Caco-2 (cell line): ENCODE results near the gene LRP6. TPM values are rescaled to one million over a fixed set of nuclear protein-coding genes. Genes with fewer than 3 reads are reported as not detected.

Experiments used
- BruUV-seq: library from RNA; stranded (reverse); fragments of 400-500 nt; replicated peaks from 2 replicates; lab custom pipeline; 2021; lab: Mats Ljungman, UMichigan
- CTCF ChIA-PET: fragments of 300-600 bp; sonication (Branson Sonifier 250); formaldehyde crosslinking; loops from one replicate; lab custom pipeline; 2022; ENCODE audit warnings: antibody characterized with exemption; lab: Charles Lee
- POLR2A ChIA-PET: fragments of 300-600 bp; sonication (Branson Sonifier 250); formaldehyde crosslinking; loops from one replicate; lab custom pipeline; 2022; ENCODE audit warnings: antibody characterized with exemption; lab: Charles Lee
- DNase-seq, 2 experiments: peaks; one replicate each; pipeline versions ENCODE4 v3.0.0 to v3.0.0-alpha.2; 2020 to 2022
- H3K27me3 ChIP-seq: replicated peaks from 2 replicates; pipeline ENCODE4 v1.6.0; 2011; ENCODE audit warnings: low read length; ENCODE audit not compliant: control insufficient read depth, insufficient read depth
- H3K36me3 ChIP-seq: 2 replicates; pipeline ENCODE4 v1.5.1; 2011; ENCODE audit warnings: low read length; ENCODE audit not compliant: control insufficient read depth, insufficient read depth
- H3K4me1 ChIP-seq: fragments of 250-450 bp; sonication (Bioruptor Pico); 2 replicates; pipeline ENCODE4 v1.5.1; 2020; ENCODE audit warnings: mild to moderate bottlenecking
- H3K4me3 ChIP-seq: 2 replicates; pipeline ENCODE4 v1.5.1; 2011; ENCODE audit warnings: low read depth, mild to moderate bottlenecking, control low read depth, low read length
- H3K9me3 ChIP-seq: fragments of 250-450 bp; sonication (Bioruptor Pico); 2 replicates; pipeline ENCODE4 v1.5.1; 2020; ENCODE audit warnings: mild to moderate bottlenecking, moderate library complexity
- H3K27ac Mint-ChIP-seq: one replicate; pipeline ENCODE4 v1.8.0; 2022; ENCODE audit warnings: mixed read lengths; ENCODE audit not compliant: unreplicated experiment
- H3K27me3 Mint-ChIP-seq: one replicate; pipeline ENCODE4 v1.8.0; 2022; ENCODE audit warnings: mixed read lengths; ENCODE audit not compliant: insufficient read depth, unreplicated experiment
- H3K36me3 Mint-ChIP-seq: one replicate; pipeline ENCODE4 v1.8.0; 2022; ENCODE audit warnings: mild to moderate bottlenecking, mixed read lengths; ENCODE audit not compliant: insufficient read depth, unreplicated experiment
- H3K4me1 Mint-ChIP-seq: one replicate; pipeline ENCODE4 v1.8.0; 2022; ENCODE audit warnings: low read depth, mixed read lengths; ENCODE audit not compliant: unreplicated experiment
- H3K4me3 Mint-ChIP-seq: one replicate; pipeline ENCODE4 v1.8.0; 2022; ENCODE audit warnings: mild to moderate bottlenecking, moderate library complexity, mixed read lengths; ENCODE audit not compliant: unreplicated experiment
- H3K9me3 Mint-ChIP-seq: one replicate; pipeline ENCODE4 v1.8.0; 2022; ENCODE audit warnings: mixed read lengths; ENCODE audit not compliant: unreplicated experiment
- CTCF ChIP-seq, 2 experiments: fragments of 200-600 bp in 1 of 2; IDR thresholded peaks; 1 replicate in 1 of 2; 2 replicates in 1 of 2; pipeline versions ENCODE4 v1.5.1 to v1.8.0; 2011 to 2022; ENCODE audit warnings: antibody characterized with exemption in 1 of 2, control low read depth in 1 of 2, inconsistent platforms in 1 of 2, low read depth in 1 of 2, low read length in 1 of 2, mild to moderate bottlenecking in 1 of 2, moderate library complexity in 1 of 2; ENCODE audit not compliant: insufficient read depth in 1 of 2, severe bottlenecking in 1 of 2, unreplicated experiment in 1 of 2
- intact Hi-C: fragments of 100-400 bp; cut with micrococcal nuclease; formaldehyde crosslinking; loops from one replicate; pipeline ENCODE4 v1.10.0; 2022; ENCODE audit not compliant: unreplicated experiment
- total RNA-seq: library from RNA; stranded (reverse); gene quantifications from 2 replicates; pipeline ENCODE4 v1.2.3, GENCODE V29; 2022

Gene LRP6
- total RNA-seq, 1 experiment from 2014 or later: 72.7 TPM

- H3K27me3 ChIP-seq: no peaks in the 10 kb centered on the region
- no TSS peak for BruUV-seq
- H3K4me3 ChIP-seq: no peak overlapping the region
- no peak for DNase-seq
- intact Hi-C loops: no loop called here
- Mint-ChIP-seq H3K4me3 (no peak overlapping the region), H3K4me1 (peaks cover 59% of the 10 kb centered on the region), H3K27me3 (no peaks in the 10 kb centered on the region), H3K27ac (peak overlapping the region; percentile 57), H3K9me3 (no peaks in the 10 kb centered on the region), H3K36me3 (no peaks in the 10 kb centered on the region)
- TF ChIP-seq CTCF (IDR thresholded peaks at IDR 0.05; ENCODE audit: insufficient read depth in 1 of 2, low read depth in 1 of 2, low read length in 1 of 2, severe bottlenecking in 1 of 2, unreplicated experiment in 1 of 2): no peak
- POLR2A ChIA-PET: no interaction called here
- H3K9me3 ChIP-seq: no peaks in the 10 kb centered on the region
- H3K36me3 ChIP-seq: no peaks in the 10 kb centered on the region
- peaks cover 33% of the 10 kb centered on the region for H3K4me1 ChIP-seq
- CTCF ChIA-PET: no interaction called here
Observed at GRCh38 chr12:12217018-12217359, 49.9 kb downstream of the LRP6 start.

GRCh38 chr12:12216349-12217017, 50.4 kb downstream of the LRP6 start:
- H3K27ac Mint-ChIP-seq: peak overlapping the region; percentile 57
- no peak for DNase-seq
- H3K27me3 Mint-ChIP-seq: no peaks in the 10 kb centered on the region
- ChIA-PET CTCF (no interaction called here), POLR2A (no interaction called here)
- TF ChIP-seq CTCF (IDR thresholded peaks at IDR 0.05; ENCODE audit: insufficient read depth in 1 of 2, low read depth in 1 of 2, low read length in 1 of 2, severe bottlenecking in 1 of 2, unreplicated experiment in 1 of 2): no peak
- no peaks in the 10 kb centered on the region for H3K27me3 ChIP-seq
- H3K9me3 ChIP-seq: no peaks in the 10 kb centered on the region
- H3K4me1 ChIP-seq: peaks cover 28% of the 10 kb centered on the region
- no peaks in the 10 kb centered on the region for H3K9me3 Mint-ChIP-seq
- no peak overlapping the region for H3K4me3 Mint-ChIP-seq
- no TSS peak for BruUV-seq
- intact Hi-C loops: no loop called here
- H3K36me3 Mint-ChIP-seq: no peaks in the 10 kb centered on the region
- H3K36me3 ChIP-seq: no peaks in the 10 kb centered on the region
- no peak overlapping the region for H3K4me3 ChIP-seq
- H3K4me1 Mint-ChIP-seq: peaks cover 56% of the 10 kb centered on the region

- H3K4me3 Mint-ChIP-seq: no peak overlapping the region
- BruUV-seq: no TSS peak
- DNase-seq: no peak
- no peaks in the 10 kb centered on the region for H3K9me3 ChIP-seq
- H3K36me3 ChIP-seq: no peaks in the 10 kb centered on the region
- TF ChIP-seq CTCF (IDR thresholded peaks at IDR 0.05; ENCODE audit: insufficient read depth in 1 of 2, low read depth in 1 of 2, low read length in 1 of 2, severe bottlenecking in 1 of 2, unreplicated experiment in 1 of 2): no peak
- ChIA-PET POLR2A (no interaction called here), CTCF (interaction anchor here (0.6 kb wide), 1 partner anchor 10 kb away, joined by 9 read pairs; no protein-coding TSS in a partner anchor)
- peaks cover 28% of the 10 kb centered on the region for H3K4me1 ChIP-seq
- no peak overlapping the region for H3K4me3 ChIP-seq
- H3K27me3 ChIP-seq: no peaks in the 10 kb centered on the region
- H3K27me3 Mint-ChIP-seq: no peaks in the 10 kb centered on the region
- intact Hi-C loops: no loop called here
- H3K27ac Mint-ChIP-seq: peak overlapping the region; percentile 10
- no peaks in the 10 kb centered on the region for H3K36me3 Mint-ChIP-seq
- H3K9me3 Mint-ChIP-seq: no peaks in the 10 kb centered on the region
- H3K4me1 Mint-ChIP-seq: peaks cover 40% of the 10 kb centered on the region
Observed at GRCh38 chr12:12214635-12215131, 52.2 kb downstream of the LRP6 start.
